Osteoblast (primary cell): ENCODE results near the gene PUDP. TPM values are rescaled to one million over a fixed set of nuclear protein-coding genes. Genes with fewer than 3 reads are reported as not detected.

ENCODE experiments used
- DNase-seq: peaks from one replicate; pipeline ENCODE4 v3.0.0; 2011; ENCODE audit warnings: low spot score, mixed read lengths; ENCODE audit not compliant: insufficient read length; ENCODE audit errors: missing footprints
- H2AFZ ChIP-seq: 2 replicates; pipeline ENCODE4 v1.6.0; 2011; ENCODE audit warnings: mild to moderate bottlenecking, low read length
- H3K27ac ChIP-seq: 2 replicates; pipeline ENCODE4 v1.5.1; 2011; ENCODE audit warnings: mild to moderate bottlenecking, low read depth, low read length, moderate library complexity
- H3K27me3 ChIP-seq: 2 replicates; pipeline ENCODE4 v1.6.0; 2012; ENCODE audit warnings: mild to moderate bottlenecking, control low read depth, inconsistent platforms, low read length, moderate library complexity; ENCODE audit not compliant: insufficient read depth
- H3K36me3 ChIP-seq: 2 replicates; pipeline ENCODE4 v1.5.1; 2011; ENCODE audit warnings: mild to moderate bottlenecking, low read length, control low read depth, moderate library complexity; ENCODE audit not compliant: insufficient read depth
- H3K4me1 ChIP-seq: 2 replicates; pipeline ENCODE4 v1.5.1; 2011; ENCODE audit warnings: mild to moderate bottlenecking, low read length, control low read depth, moderate library complexity; ENCODE audit not compliant: insufficient read depth
- H3K4me2 ChIP-seq: 2 replicates; pipeline ENCODE4 v1.6.0; 2011; ENCODE audit warnings: mild to moderate bottlenecking, low read length; ENCODE audit not compliant: insufficient read depth
- H3K4me3 ChIP-seq: fragments of 200-600 bp; sonication (generic); 3 replicates; pipeline ENCODE4 v1.5.1; 2012; ENCODE audit warnings: mild to moderate bottlenecking, low read length, inconsistent platforms; ENCODE audit not compliant: insufficient read depth
- H3K79me2 ChIP-seq: 2 replicates; pipeline ENCODE4 v1.6.0; 2012; ENCODE audit warnings: mild to moderate bottlenecking, low read length, control low read depth, inconsistent platforms; ENCODE audit not compliant: insufficient read depth
- H3K9me3 ChIP-seq: 2 replicates; pipeline ENCODE4 v1.5.1; 2011; ENCODE audit warnings: low read depth, low read length, control low read depth
- H4K20me1 ChIP-seq: 2 replicates; pipeline ENCODE4 v1.6.0; 2012; ENCODE audit warnings: mild to moderate bottlenecking, low read length, control low read depth; ENCODE audit not compliant: insufficient read depth
- CTCF ChIP-seq: IDR thresholded peaks from 2 replicates; pipeline ENCODE4 v1.5.1; 2011; ENCODE audit warnings: mild to moderate bottlenecking, low read depth, low read length, moderate library complexity; ENCODE audit errors: extremely low read depth
- total RNA-seq: library from RNA; depleted of rRNA; stranded (reverse); fragments of >200 nt; gene quantifications from 2 replicates; pipeline ENCODE4 v1.2.3, GENCODE V29; 2012

PUDP gene
- total RNA-seq, 1 donor = 6.5 TPM

- Histone ChIP-seq H3K4me3 (no peak overlapping the region), H3K36me3 (peaks cover 4% of the 10 kb centered on the region), H4K20me1 (peaks cover 30% of the 10 kb centered on the region), H3K27ac (no peak overlapping the region), H3K4me1 (no peaks in the 10 kb centered on the region), H3K4me2 (no peak overlapping the region), H2AFZ (no peak overlapping the region), H3K79me2 (no peaks in the 10 kb centered on the region), H3K9me3 (no peaks in the 10 kb centered on the region), H3K27me3 (no peaks in the 10 kb centered on the region)
- DNase-seq = no peak
- no peak for TF ChIP-seq CTCF
Observed at GRCh38 chrX:7074908-7075204, 73.1 kb downstream of the PUDP start.

GRCh38 chrX:7074148-7074907 is 73.6 kb downstream of the PUDP start:
- DNase-seq = peak; percentile 57
- H3K27ac ChIP-seq = no peak overlapping the region
- no peaks in the 10 kb centered on the region for H3K79me2 ChIP-seq
- no peaks in the 10 kb centered on the region for H3K4me1 ChIP-seq
- no peaks in the 10 kb centered on the region for H3K27me3 ChIP-seq
- H3K4me3 ChIP-seq = no peak overlapping the region
- no peak overlapping the region for H3K4me2 ChIP-seq
- no peak overlapping the region for H2AFZ ChIP-seq
- TF ChIP-seq CTCF = peak; percentile 36
- H4K20me1 ChIP-seq = peaks cover 25% of the 10 kb centered on the region
- H3K36me3 ChIP-seq = peaks cover 4% of the 10 kb centered on the region
- no peaks in the 10 kb centered on the region for H3K9me3 ChIP-seq

- TF ChIP-seq CTCF = no peak
- H3K27me3 ChIP-seq = no peaks in the 10 kb centered on the region
- H2AFZ ChIP-seq = no peak overlapping the region
- peaks cover 4% of the 10 kb centered on the region for H3K36me3 ChIP-seq
- no peaks in the 10 kb centered on the region for H3K9me3 ChIP-seq
- H3K27ac ChIP-seq = no peak overlapping the region
- DNase-seq = no peak
- peaks cover 25% of the 10 kb centered on the region for H4K20me1 ChIP-seq
- no peak overlapping the region for H3K4me3 ChIP-seq
- H3K4me1 ChIP-seq = no peaks in the 10 kb centered on the region
- no peak overlapping the region for H3K4me2 ChIP-seq
- H3K79me2 ChIP-seq = no peaks in the 10 kb centered on the region
Observed at GRCh38 chrX:7073336-7073735, 74.6 kb downstream of the PUDP start.

GRCh38 chrX:7072856-7073255 is 75.1 kb downstream of the PUDP start:
- H3K79me2 ChIP-seq = no peaks in the 10 kb centered on the region
- peaks cover 25% of the 10 kb centered on the region for H4K20me1 ChIP-seq
- peaks cover 4% of the 10 kb centered on the region for H3K36me3 ChIP-seq
- H2AFZ ChIP-seq = no peak overlapping the region
- H3K27me3 ChIP-seq = no peaks in the 10 kb centered on the region
- TF ChIP-seq CTCF = no peak
- no peak overlapping the region for H3K27ac ChIP-seq
- H3K4me2 ChIP-seq = no peak overlapping the region
- H3K4me1 ChIP-seq = no peaks in the 10 kb centered on the region
- no peak for DNase-seq
- H3K9me3 ChIP-seq = no peaks in the 10 kb centered on the region
- H3K4me3 ChIP-seq = no peak overlapping the region
